Measurements from ENCODE around the gene KCTD10. TPM values are rescaled to one million over a fixed set of nuclear protein-coding genes. Genes with fewer than 3 reads are reported as not detected.
"Not testable (repeated sequence)": the region's sequence is repeated elsewhere in the genome, so short reads cannot be mapped to it uniquely, and the experiment has no call there.

The KCTD10 gene
- total RNA-seq, 1 experiment from 2014 or later = 41.5 TPM

- Histone ChIP-seq H3K27me3 (replicated peaks; ENCODE audit: control insufficient read depth, insufficient read depth, low read length) (no peaks in the 10 kb centered on the region), H3K9me3 (no peaks in the 10 kb centered on the region), H3K4me3 (ENCODE audit: low read depth, low read length) (peak overlapping the region; percentile 95), H3K36me3 (ENCODE audit: control insufficient read depth, insufficient read depth, low read length) (no peaks in the 10 kb centered on the region), H3K4me1 (peaks cover 15% of the 10 kb centered on the region)
- intact Hi-C loops (cut with micrococcal nuclease; ENCODE audit: unreplicated experiment) = loop anchor here (5.0 kb wide), 1 partner anchor 44 kb away; no protein-coding TSS in a partner anchor
- Mint-ChIP-seq H3K36me3 (ENCODE audit: insufficient read depth, unreplicated experiment) (peaks cover 14% of the 10 kb centered on the region), H3K4me1 (ENCODE audit: low read depth, unreplicated experiment) (no peaks in the 10 kb centered on the region), H3K27me3 (ENCODE audit: insufficient read depth, unreplicated experiment) (no peaks in the 10 kb centered on the region), H3K27ac (ENCODE audit: unreplicated experiment) (peak overlapping the region; percentile 93), H3K4me3 (ENCODE audit: unreplicated experiment) (peak overlapping the region; percentile 99), H3K9me3 (ENCODE audit: unreplicated experiment) (no peaks in the 10 kb centered on the region)
- DNase-seq = no peak
- ChIA-PET CTCF (interaction anchor here (0.6 to 2.5 kb wide), 2 partner anchors 48 to 411 kb away, joined by 4 to 11 read pairs; no protein-coding TSS in a partner anchor), POLR2A (interaction anchor here (1.4 kb wide), 1 partner anchor 13 kb away, joined by 8 read pairs; no protein-coding TSS in a partner anchor)
- TSS peak; percentile 47 for BruUV-seq (replicated peaks)
- TF ChIP-seq CTCF (IDR thresholded peaks at IDR 0.05; ENCODE audit: insufficient read depth in 1 of 2, low read depth in 1 of 2, low read length in 1 of 2, severe bottlenecking in 1 of 2, unreplicated experiment in 1 of 2) = no peak
Observed at GRCh38 chr12:109475993-109476806, 900 bp downstream of the KCTD10 start.

- Mint-ChIP-seq H3K27me3 (ENCODE audit: insufficient read depth, unreplicated experiment) (no peaks in the 10 kb centered on the region), H3K4me3 (ENCODE audit: unreplicated experiment) (peak overlapping the region; percentile 99), H3K4me1 (ENCODE audit: low read depth, unreplicated experiment) (no peaks in the 10 kb centered on the region), H3K9me3 (ENCODE audit: unreplicated experiment) (no peaks in the 10 kb centered on the region), H3K36me3 (ENCODE audit: insufficient read depth, unreplicated experiment) (peaks cover 14% of the 10 kb centered on the region), H3K27ac (ENCODE audit: unreplicated experiment) (no peak overlapping the region)
- H3K27me3 ChIP-seq (replicated peaks; ENCODE audit: control insufficient read depth, insufficient read depth, low read length) = no peaks in the 10 kb centered on the region
- TF ChIP-seq CTCF (IDR thresholded peaks at IDR 0.05; ENCODE audit: insufficient read depth in 1 of 2, low read depth in 1 of 2, low read length in 1 of 2, severe bottlenecking in 1 of 2, unreplicated experiment in 1 of 2) = no peak
- CTCF ChIA-PET = no interaction called here
- peaks cover 15% of the 10 kb centered on the region for H3K4me1 ChIP-seq
- BruUV-seq (replicated peaks) = no TSS peak
- intact Hi-C loops (cut with micrococcal nuclease; ENCODE audit: unreplicated experiment) = loop anchor here (5.0 kb wide), 1 partner anchor 43 kb away; no protein-coding TSS in a partner anchor
- DNase-seq = no peak
- H3K4me3 ChIP-seq (ENCODE audit: low read depth, low read length) = no peak overlapping the region
- POLR2A ChIA-PET = no interaction called here
- H3K36me3 ChIP-seq (ENCODE audit: control insufficient read depth, insufficient read depth, low read length) = no peaks in the 10 kb centered on the region
- no peaks in the 10 kb centered on the region for H3K9me3 ChIP-seq
Observed at GRCh38 chr12:109475121-109475520, 2.0 kb downstream of the KCTD10 start.

GRCh38 chr12:109473526-109474270, 3.4 kb downstream of the KCTD10 start:
- H3K27me3 Mint-ChIP-seq (ENCODE audit: insufficient read depth, unreplicated experiment); intact Hi-C loops (cut with micrococcal nuclease; ENCODE audit: unreplicated experiment); H3K36me3 ChIP-seq (ENCODE audit: control insufficient read depth, insufficient read depth, low read length); H3K27me3 ChIP-seq (replicated peaks; ENCODE audit: control insufficient read depth, insufficient read depth, low read length); POLR2A ChIA-PET; H3K27ac Mint-ChIP-seq (ENCODE audit: unreplicated experiment); CTCF ChIA-PET; H3K4me3 ChIP-seq (ENCODE audit: low read depth, low read length); H3K4me3 Mint-ChIP-seq (ENCODE audit: unreplicated experiment); DNase-seq; BruUV-seq (replicated peaks); H3K9me3 Mint-ChIP-seq (ENCODE audit: unreplicated experiment); H3K9me3 ChIP-seq; H3K4me1 Mint-ChIP-seq (ENCODE audit: low read depth, unreplicated experiment): not testable (repeated sequence)
- H3K36me3 Mint-ChIP-seq (ENCODE audit: insufficient read depth, unreplicated experiment) = peaks cover 21% of the 10 kb centered on the region
- H3K4me1 ChIP-seq = peaks cover 15% of the 10 kb centered on the region

Data from Caco-2 (cell line).